NCI-H2081 (cell line): ENCODE results near the gene SUFU.
"Not testable (repeated sequence)": the region's sequence is repeated elsewhere in the genome, so short reads cannot be mapped to it uniquely, and the experiment has no call there.

ENCODE experiments used
- DNase-seq, 2 experiments: peaks; one replicate each; lab custom pipeline; 2025; lab: John Stamatoyannopoulos, UW

Gene SUFU

DNA sequence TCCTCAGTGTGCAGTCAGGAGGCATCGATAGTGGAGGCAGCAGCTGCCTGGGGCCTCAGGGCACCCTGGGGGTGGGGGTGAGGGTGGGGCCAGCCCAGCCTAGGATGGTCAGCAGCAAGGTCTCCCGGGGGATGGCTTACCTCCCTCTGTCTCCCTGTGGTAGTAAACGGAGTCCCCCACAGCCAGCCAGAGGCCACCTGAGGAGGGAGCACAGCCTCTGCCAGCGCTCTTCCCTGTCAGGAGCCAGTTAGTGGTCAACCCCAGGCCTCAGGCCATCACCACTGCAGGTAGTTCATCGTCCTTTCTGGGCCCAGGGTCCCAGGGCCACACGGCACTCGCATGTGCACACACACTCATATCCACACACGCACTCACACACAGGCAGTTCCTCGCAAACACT is 23.4 kb upstream of the SUFU start:
- DNase-seq, result no peak

- no peak for DNase-seq
Measured at GRCh38 chr10:102484021-102484420, 19.8 kb upstream of the SUFU start.

- DNase-seq, result no peak
Measured at GRCh38 chr10:102485093-102485784, 18.5 kb upstream of the SUFU start.

GRCh38 chr10:102491136-102491535 is 12.6 kb upstream of the SUFU start:
- DNase-seq, result no peak

- DNase-seq, result no peak
Measured at GRCh38 chr10:102492344-102492939, 11.3 kb upstream of the SUFU start.

DNA sequence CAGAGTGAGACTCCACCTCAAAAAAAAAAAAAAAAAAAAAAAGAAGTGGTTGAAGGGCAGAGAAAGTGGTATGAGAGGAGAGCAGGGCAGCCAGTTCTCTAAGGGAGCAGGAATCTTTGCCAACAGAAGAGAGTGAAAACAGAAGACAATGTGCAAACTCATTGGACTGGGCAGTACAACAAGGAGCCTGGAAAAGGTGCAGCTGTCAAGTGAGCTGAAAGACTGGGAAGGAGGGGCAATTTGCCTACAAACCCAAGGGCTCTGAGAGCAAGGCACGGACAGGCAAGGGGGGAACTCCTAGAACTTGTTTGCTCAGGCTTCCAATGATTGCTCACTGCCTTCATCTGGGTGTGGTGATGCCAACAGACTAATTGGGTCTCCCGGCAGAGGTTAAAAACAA is 10.8 kb upstream of the SUFU start:
- no peak for DNase-seq

- no peak for DNase-seq
Measured at GRCh38 chr10:102493771-102494170, 10.0 kb upstream of the SUFU start.

GRCh38 chr10:102497545-102497944 is 6.2 kb upstream of the SUFU start:
- DNase-seq, result no peak

DNA sequence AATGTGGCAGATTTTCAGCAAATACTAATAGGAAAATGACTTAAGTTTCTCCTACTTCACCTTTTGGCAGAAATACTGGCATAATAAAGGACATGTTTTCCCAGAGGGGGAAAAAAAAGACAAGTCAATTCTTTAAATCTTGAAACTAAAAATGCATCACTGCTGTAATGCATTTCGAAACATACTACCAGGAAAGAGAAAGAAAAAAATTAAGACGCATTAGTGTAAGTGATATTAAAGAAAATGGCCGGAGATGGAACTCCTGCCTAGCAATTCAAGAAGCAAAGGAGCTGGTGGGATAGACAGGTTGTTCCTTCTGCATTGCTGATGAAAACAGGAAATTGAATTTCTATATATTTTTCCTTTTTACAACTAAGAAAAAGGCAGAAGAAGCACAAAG is 4.4 kb upstream of the SUFU start:
- no peak for DNase-seq

GRCh38 chr10:102500686-102501085 is 3.1 kb upstream of the SUFU start:
- not testable (repeated sequence) for DNase-seq

GRCh38 chr10:102501201-102502028 is 2.4 kb upstream of the SUFU start:
- DNase-seq, result no peak

GRCh38 chr10:102502029-102502336 is 1.8 kb upstream of the SUFU start:
- peak; percentile 94 to 97 for DNase-seq

- DNase-seq, result peak; percentile 86 to 96
Measured at GRCh38 chr10:102502337-102503151, 1.2 kb upstream of the SUFU start, which contains the start of gene ACTR1A. Gene ACTR1A (minus strand): TSS chr10:102502712. CDS start chr10:102502647, 65 bp downstream.

DNA sequence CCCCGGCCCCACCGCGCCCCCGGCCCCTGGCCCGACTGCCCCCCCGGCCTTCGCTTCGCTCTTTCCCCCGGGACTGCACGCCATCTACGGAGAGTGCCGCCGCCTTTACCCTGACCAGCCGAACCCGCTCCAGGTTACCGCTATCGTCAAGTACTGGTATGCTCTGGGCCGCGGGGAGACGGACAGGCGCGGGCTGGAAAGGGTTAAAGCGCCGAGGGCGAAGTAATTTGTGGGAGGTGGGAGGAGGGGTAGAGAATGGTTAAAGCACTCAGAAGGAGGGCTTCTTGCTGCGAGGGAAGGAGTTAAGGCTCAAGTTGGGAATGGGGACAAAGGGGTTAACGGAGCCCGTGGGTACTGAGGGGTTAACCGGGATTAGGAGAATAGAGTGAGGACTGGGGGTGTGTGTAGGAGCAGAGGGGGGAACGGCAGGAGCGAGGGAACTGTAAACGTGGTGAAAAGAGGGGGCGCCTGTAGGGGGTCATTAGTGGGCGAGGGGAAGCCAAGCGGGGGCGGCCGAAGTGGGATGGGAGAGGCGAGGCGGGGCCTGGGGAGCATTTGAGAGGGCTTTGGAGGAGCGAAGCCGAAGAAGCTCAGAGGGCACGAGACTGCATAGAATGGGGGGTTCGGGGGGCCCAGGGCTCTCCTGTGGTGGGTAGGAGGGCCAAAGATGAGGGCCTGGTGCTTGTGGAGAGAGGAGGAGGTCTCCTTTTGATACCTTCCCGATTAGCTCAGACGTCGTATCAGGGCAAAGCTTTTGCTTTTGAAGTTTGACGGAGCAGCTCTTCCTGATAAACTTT is 605 bp downstream of the SUFU start:
- peak in 1 of 2 experiments; percentile 16 for DNase-seq

DNA sequence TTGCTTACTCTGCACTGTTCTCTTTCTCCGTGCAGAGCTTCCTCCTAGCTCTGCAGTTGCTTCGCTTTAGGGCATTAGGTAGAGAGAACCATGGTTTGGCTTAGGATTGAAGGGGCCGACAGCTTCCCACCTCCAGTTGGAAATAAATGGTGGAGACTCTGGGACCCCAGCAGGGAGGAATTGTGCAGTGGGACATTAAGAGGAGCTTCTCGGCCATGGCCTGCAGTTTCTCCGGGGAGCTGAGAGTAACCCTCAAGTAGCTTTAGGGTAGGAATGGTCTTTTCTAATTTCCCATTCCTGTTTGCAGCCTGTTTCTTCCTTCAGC is 1.2 kb downstream of the SUFU start:
- no peak for DNase-seq

DNA sequence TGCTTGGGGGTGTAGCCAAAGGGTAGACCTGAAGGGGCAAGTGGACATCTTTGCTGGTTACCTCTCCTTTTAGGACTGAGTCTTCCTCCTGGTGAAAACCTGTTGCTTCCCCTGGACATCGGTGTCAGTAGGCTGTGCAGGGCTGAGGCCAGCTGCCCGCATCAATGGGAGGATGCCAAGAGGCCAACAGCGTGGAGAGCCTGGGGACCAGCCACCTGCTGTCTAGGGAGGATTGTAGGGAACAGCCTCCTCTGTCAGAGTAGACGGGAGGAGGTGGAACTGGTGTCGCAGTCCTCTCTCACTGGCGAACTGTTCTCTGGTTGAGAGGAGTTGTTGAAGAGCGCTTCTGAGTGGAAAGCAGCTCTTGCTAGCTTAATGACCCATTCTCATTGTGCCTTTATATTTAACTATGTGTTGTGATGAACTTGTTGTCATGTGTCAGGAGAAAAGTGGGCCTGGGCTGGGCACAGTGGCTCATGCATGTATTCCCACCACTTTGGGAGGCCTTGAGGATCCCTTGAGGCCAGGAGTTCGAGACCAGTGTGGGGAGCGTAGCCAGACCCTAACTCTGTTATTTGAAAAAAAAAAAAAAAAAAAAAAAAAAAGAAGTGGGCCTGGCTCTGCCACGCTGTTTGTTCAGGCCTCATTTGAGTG is 1.8 kb downstream of the SUFU start:
- DNase-seq, result no peak

GRCh38 chr10:102507521-102507920 is 3.7 kb downstream of the SUFU start:
- no peak for DNase-seq

DNA sequence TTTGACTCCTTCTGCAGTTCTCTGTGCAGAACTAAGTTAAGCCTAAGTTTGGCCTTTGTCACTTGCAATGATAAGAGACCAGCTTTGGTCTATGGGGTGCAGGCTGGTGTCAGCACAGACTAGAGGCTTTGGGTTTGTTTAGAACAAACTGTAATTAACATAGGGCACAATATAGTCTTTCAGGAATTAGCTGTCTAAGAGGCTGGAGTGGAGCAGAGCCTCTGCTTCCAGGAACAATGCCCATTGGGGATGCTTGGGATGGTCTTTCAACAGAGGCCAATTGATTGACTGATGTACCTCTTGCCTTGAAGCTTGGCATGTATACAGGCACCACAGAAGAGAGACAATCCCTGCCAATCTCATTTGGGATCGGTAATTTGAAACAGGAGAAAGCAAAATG is 4.7 kb downstream of the SUFU start:
- no peak for DNase-seq

- no peak for DNase-seq
Measured at GRCh38 chr10:102509387-102509786, 5.6 kb downstream of the SUFU start.

DNA sequence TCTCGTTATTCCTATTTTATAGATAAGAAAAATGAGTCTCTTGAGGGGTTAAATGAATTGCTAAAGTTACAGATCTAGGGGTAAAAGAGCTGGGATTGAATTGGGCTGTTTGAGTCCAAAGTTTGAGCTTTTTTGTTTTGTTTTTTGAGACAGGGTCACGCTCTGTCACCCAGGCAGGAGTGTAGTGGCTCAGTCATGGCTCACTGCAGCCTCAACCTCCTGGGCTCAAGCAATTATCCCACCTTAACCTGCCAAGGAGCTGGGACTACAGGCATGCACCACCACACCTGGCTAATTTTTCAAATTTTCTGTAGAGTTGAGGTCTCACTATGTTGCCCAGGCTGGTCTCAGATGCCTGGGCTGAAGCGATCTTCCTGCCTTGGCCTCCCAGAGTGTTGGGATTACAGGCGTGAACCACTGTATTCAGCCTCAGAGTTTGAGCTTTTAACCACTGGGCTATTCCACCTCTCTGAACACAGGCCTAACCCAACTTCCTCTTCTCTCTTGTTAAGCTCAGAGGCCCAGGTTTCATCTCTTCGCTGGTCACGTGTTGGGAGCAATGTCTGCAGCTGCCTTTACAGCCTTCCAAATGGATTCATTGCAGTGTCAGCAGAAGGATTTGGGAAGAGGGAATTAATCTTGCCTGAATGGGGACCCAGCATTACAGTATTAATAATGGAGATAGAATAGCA is 8.0 kb downstream of the SUFU start:
- DNase-seq, result no peak
